A549 (cell line): ENCODE results near the gene RPL11. TPM values are rescaled to one million over a fixed set of nuclear protein-coding genes. Genes with fewer than 3 reads are reported as not detected.

ENCODE experiments used
- ATAC-seq, 2 experiments: fragments of 200-7000 bp in 1 of 2; fragments of >200 bp in 1 of 2; cut with Nextera tagmentation in 1 of 2; cut with Tn5 transposase in 1 of 2; 3 replicates each; pipeline versions ENCODE4 v1.8.0 to v1.9.1; 2018 to 2020; ENCODE audit warnings: mild to moderate bottlenecking in 1 of 2, moderate library complexity in 1 of 2
- CTCF ChIA-PET: fragments of 300-600 bp; sonication (Branson Sonifier 250); formaldehyde crosslinking; extraction: SDS; loops from one replicate; lab custom pipeline; 2021; ENCODE audit warnings: antibody characterized with exemption, inconsistent platforms; lab: Yijun Ruan, JAX
- POLR2A ChIA-PET: fragments of 350-600 bp; formaldehyde crosslinking; extraction: SDS; loops from one replicate; lab custom pipeline; 2021; ENCODE audit warnings: antibody characterized with exemption, inconsistent platforms; lab: Yijun Ruan, JAX
- DNase-seq, 2 experiments: peaks; one replicate each; pipeline versions ENCODE4 v3.0.0 to v3.0.0-alpha.2; 2011 to 2016; ENCODE audit warnings: low read depth in 1 of 2, low spot score in 1 of 2
- FAIRE-seq: peaks from 2 replicates; lab custom pipeline; 2011; peaks lifted over from hg19 to GRCh38; lab: Jason Lieb, UNC
- H3K27ac ChIP-seq, 2 experiments: fragments of >200 bp; sonication (Bioruptor Twin); formaldehyde crosslinking; 3 replicates each; pipeline ENCODE4 v1.5.1; 2016 to 2017
- H3K4me1 ChIP-seq: fragments of >200 bp; sonication (Bioruptor Twin); formaldehyde crosslinking; 3 replicates; pipeline ENCODE4 v1.6.1; 2016
- H3K4me2 ChIP-seq: fragments of >200 bp; sonication (Bioruptor Twin); formaldehyde crosslinking; 3 replicates; pipeline ENCODE4 v1.6.1; 2016
- H3K4me3 ChIP-seq: fragments of >200 bp; sonication (Bioruptor Twin); formaldehyde crosslinking; 3 replicates; pipeline ENCODE4 v1.5.1; 2016
- H3K9me3 ChIP-seq: fragments of >200 bp; sonication (Bioruptor Twin); formaldehyde crosslinking; 3 replicates; pipeline ENCODE4 v1.6.1; 2016
- ESRRA ChIP-seq: fragments of 150-350 bp; IDR thresholded peaks from 2 replicates; pipeline ENCODE4 v1.6.1; 2014; ENCODE audit warnings: mild to moderate bottlenecking, low read length, borderline replicate concordance
- HMGXB4 ChIP-seq: fragments of 250-450 bp; sonication (Bioruptor Pico); IDR thresholded peaks from 2 replicates; pipeline ENCODE4 v1.5.0; 2021; ENCODE audit warnings: mild to moderate bottlenecking, moderate library complexity, borderline replicate concordance
- HOXB13 ChIP-seq: fragments of 250-450 bp; sonication (Bioruptor Pico); IDR thresholded peaks from 2 replicates; pipeline ENCODE4 v1.5.0; 2020; ENCODE audit warnings: low read depth, mild to moderate bottlenecking, moderate library complexity
- JUN ChIP-seq, 2 experiments: fragments of >200 bp; sonication (Bioruptor Twin); formaldehyde crosslinking; IDR thresholded peaks; 2 replicates in 1 of 2; 3 replicates in 1 of 2; pipeline ENCODE4 v1.6.1; 2016 to 2017
- MAX ChIP-seq: IDR thresholded peaks from 2 replicates; pipeline ENCODE4 v1.6.1; 2012
- MYC ChIP-seq: IDR thresholded peaks from 2 replicates; pipeline ENCODE4 v1.6.1; 2012; ENCODE audit warnings: mild to moderate bottlenecking, inconsistent platforms, low read length, improper control_type of control experiment, borderline replicate concordance
- PHF8 ChIP-seq: fragments of 200-600 bp; sonication (generic); IDR thresholded peaks from 2 replicates; pipeline ENCODE4 v1.6.1; 2016; ENCODE audit warnings: low read depth, mild to moderate bottlenecking, antibody characterized with exemption, moderate library complexity, borderline replicate concordance
- POLR2A ChIP-seq: IDR thresholded peaks from 2 replicates; pipeline ENCODE4 v1.6.1; 2012; ENCODE audit warnings: mild to moderate bottlenecking, low read length
- POLR2AphosphoS2 ChIP-seq: conservative IDR thresholded peaks from 2 replicates; pipeline ENCODE4 v1.6.1; 2012; ENCODE audit warnings: low read length, improper control_type of control experiment, inconsistent platforms
- RAD21 ChIP-seq, 2 experiments: fragments of >200 bp in 1 of 2; sonication (Bioruptor Twin) in 1 of 2; formaldehyde crosslinking in 1 of 2; IDR thresholded peaks in 1 of 2; conservative IDR thresholded peaks in 1 of 2; 2 replicates in 1 of 2; 3 replicates in 1 of 2; pipeline ENCODE4 v1.6.1; 2012 to 2018; ENCODE audit warnings: inconsistent platforms in 1 of 2
- RCOR1 ChIP-seq: fragments of 150-350 bp; IDR thresholded peaks from 2 replicates; pipeline ENCODE4 v1.6.1; 2014; ENCODE audit warnings: antibody characterized with exemption, low read length, low read depth
- SMC3 ChIP-seq: fragments of >200 bp; sonication (Bioruptor Twin); formaldehyde crosslinking; IDR thresholded peaks from 3 replicates; pipeline ENCODE4 v1.6.1; 2018; ENCODE audit warnings: inconsistent platforms
- whole genome bisulfite sequencing: methylation state at CpG from one replicate; pipeline ENCODE4 v1.1.6; 2017; ENCODE audit errors: missing lambda C conversion rate; 5-methylcytosine and 5-hydroxymethylcytosine counted together
- polyA minus RNA-seq: library from RNA; depleted of rRNA, polyadenylated mRNA; stranded (reverse); fragments of >200 nt; gene quantifications from 2 replicates; pipeline ENCODE4 v1.2.3, GENCODE V29; 2011; rRNA and poly(A)+ RNA removed
- polyA plus RNA-seq, 4 experiments: library from polyadenylated mRNA; depleted of rRNA in 3 of 4; stranded (reverse); fragments of >200 nt; fragmentation: RNase III in 1 of 4; extraction: RNeasy Plus Mini Kit Qiagen cat#74134 plus additional on column Dnase treatment in 1 of 4; gene quantifications; 2 replicates in 3 of 4; 3 replicates in 1 of 4; pipeline ENCODE4 v1.2.3, GENCODE V29; 2011 to 2017
- TF ChIP-seq, protein P1 (sequence below): IDR thresholded peaks from 2 replicates; pipeline ENCODE4 v1.6.1; 2012
- TF ChIP-seq, protein P2 (sequence below): fragments of >200 bp; sonication (Bioruptor Twin); formaldehyde crosslinking; IDR thresholded peaks from 3 replicates; pipeline ENCODE4 v1.5.1; 2016
- TF ChIP-seq, protein P3 (sequence below): fragments of >200 bp; sonication (Bioruptor Twin); formaldehyde crosslinking; IDR thresholded peaks from 3 replicates; pipeline ENCODE4 v1.6.1; 2016

Gene RPL11
- polyA plus RNA-seq (2011; rRNA removed) (979 and 1,292 TPM in 2 replicates), polyA plus RNA-seq (2017; fragmentation: RNase III; extraction: RNeasy Plus Mini Kit Qiagen cat#74134 plus additional on column Dnase treatment) (1,260 to 1,335 TPM (median 1,329 TPM) in 3 replicates), polyA minus RNA-seq (305 and 306 TPM in 2 replicates)
- polyA plus RNA-seq (2012; cell fraction: cytosol; rRNA removed) = 858 and 1,073 TPM in 2 replicates
- 136 and 263 TPM in 2 replicates for polyA plus RNA-seq (2012; cell fraction: nucleus; rRNA removed)

DNA sequence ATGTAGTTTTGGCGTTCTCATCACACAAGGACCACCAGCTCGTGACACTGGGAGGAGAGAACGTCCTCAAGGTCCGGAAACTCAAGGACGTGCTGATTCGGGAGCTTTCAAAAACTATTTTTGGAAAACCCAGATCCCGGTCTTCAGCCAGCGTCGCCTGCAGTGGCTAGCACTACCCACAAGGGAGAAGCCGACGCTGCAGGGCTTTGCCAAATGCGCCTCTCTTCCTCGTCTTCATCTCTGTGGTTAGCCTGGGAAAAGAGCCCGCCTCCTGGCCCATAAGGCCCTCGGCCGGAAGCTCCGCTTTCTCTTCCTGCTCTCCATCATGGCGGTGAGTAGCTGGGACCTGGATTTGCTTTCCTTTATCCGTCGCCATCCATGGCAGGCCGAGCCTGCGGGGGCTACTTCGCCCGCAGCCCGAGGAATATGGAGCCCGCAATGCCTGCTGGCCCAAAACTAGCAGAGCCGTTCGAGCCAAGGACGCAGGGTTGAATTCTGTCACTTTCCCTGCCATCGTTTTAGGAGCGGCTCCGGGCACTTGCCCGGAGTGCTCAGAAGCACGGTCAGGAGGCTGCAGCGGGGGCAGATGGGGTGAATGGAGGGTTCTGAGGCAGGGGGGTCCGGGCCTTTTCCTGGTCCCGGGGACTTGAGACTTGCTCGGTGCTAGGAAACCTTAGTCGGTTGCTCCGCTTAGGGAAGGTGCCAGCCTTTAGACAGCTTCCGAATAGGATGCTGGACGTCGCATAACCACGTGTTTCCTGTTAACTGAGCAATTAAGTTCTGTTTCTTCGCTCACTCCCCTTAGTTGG, at the start of gene RPL11:
Gene RPL11, plus strand, starts transcription at position 308 of the 809 bp plus-strand sequence. Its CDS starts 18 bp downstream, at position 326.
- no peak for FAIRE-seq
- TF ChIP-seq, protein P1, sequence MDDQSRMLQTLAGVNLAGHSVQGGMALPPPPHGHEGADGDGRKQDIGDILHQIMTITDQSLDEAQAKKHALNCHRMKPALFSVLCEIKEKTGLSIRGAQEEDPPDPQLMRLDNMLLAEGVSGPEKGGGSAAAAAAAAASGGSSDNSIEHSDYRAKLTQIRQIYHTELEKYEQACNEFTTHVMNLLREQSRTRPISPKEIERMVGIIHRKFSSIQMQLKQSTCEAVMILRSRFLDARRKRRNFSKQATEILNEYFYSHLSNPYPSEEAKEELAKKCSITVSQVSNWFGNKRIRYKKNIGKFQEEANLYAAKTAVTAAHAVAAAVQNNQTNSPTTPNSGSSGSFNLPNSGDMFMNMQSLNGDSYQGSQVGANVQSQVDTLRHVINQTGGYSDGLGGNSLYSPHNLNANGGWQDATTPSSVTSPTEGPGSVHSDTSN = peak; percentile 41; the same call in 1 of the 2 replicates
- TF ChIP-seq, protein P2, sequence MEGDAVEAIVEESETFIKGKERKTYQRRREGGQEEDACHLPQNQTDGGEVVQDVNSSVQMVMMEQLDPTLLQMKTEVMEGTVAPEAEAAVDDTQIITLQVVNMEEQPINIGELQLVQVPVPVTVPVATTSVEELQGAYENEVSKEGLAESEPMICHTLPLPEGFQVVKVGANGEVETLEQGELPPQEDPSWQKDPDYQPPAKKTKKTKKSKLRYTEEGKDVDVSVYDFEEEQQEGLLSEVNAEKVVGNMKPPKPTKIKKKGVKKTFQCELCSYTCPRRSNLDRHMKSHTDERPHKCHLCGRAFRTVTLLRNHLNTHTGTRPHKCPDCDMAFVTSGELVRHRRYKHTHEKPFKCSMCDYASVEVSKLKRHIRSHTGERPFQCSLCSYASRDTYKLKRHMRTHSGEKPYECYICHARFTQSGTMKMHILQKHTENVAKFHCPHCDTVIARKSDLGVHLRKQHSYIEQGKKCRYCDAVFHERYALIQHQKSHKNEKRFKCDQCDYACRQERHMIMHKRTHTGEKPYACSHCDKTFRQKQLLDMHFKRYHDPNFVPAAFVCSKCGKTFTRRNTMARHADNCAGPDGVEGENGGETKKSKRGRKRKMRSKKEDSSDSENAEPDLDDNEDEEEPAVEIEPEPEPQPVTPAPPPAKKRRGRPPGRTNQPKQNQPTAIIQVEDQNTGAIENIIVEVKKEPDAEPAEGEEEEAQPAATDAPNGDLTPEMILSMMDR = peak; percentile 38
- TF ChIP-seq HOXB13 (CRISPR knock-in tag) (no peak), RCOR1 (no peak), POLR2AphosphoS2 (no peak), ESRRA (no peak), SMC3 (peak; percentile 25; the same call in 2 of the 3 replicates), RAD21 (conservative IDR thresholded peaks at IDR 0.05 in 1 of 2, IDR thresholded peaks at IDR 0.05 in 1 of 2) (0 out of 5 replicates have a peak, but pooled peaks of 1 of the 2 experiments have one; percentile 26), JUN (IDR thresholded peaks at IDR 0.05) (peak; percentile 81 to 97), POLR2A (peak; percentile 76), PHF8 (peak; percentile 93), HMGXB4 (CRISPR knock-in tag) (no peak), MAX (peak; percentile 88), MYC (peak; percentile 58; the same call in 1 of the 2 replicates)
- TF ChIP-seq, protein P3, sequence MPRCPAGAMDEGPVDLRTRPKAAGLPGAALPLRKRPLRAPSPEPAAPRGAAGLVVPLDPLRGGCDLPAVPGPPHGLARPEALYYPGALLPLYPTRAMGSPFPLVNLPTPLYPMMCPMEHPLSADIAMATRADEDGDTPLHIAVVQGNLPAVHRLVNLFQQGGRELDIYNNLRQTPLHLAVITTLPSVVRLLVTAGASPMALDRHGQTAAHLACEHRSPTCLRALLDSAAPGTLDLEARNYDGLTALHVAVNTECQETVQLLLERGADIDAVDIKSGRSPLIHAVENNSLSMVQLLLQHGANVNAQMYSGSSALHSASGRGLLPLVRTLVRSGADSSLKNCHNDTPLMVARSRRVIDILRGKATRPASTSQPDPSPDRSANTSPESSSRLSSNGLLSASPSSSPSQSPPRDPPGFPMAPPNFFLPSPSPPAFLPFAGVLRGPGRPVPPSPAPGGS = peak; percentile 92; the same call in 2 of the 3 replicates
- ChIA-PET POLR2A (interaction anchor here (0.5 to 1.7 kb wide), 22 partner anchors 8 to 347 kb away, joined by 3 to 13 read pairs (median 4); partner anchors contain the start of genes ELOA and HNRNPR), CTCF (interaction anchor here (0.6 to 2.0 kb wide), 12 partner anchors 8 to 345 kb away, joined by 3 to 13 read pairs (median 4); no protein-coding TSS in a partner anchor)
- H3K9me3 ChIP-seq = no peaks in the 10 kb centered on the region
- DNase-seq = peak; percentile 83 to 95
- peak within 1 kb of the TSS; percentile 92 for H3K4me2 ChIP-seq
- ATAC-seq = peak; percentile 99
- peaks cover 37% of the 10 kb centered on the region for H3K4me1 ChIP-seq
- peak within 1 kb of the TSS; percentile 83 to 98 for H3K27ac ChIP-seq
- H3K4me3 ChIP-seq = peak within 1 kb of the TSS; percentile 97
- WGBS = under 1% methylated on average over 31 of the region's 45 CpGs
